GM18499 (cell line): Measurements from ENCODE around the gene ECI1.
"Not testable (repeated sequence)": the region's sequence is repeated elsewhere in the genome, so short reads cannot be mapped to it uniquely, and the experiment has no call there.

Experiments used
- ATAC-seq: cut with Tn5 transposase; IDR thresholded peaks from one replicate; pipeline ENCODE4 v1.9.1; 2021; ENCODE audit warnings: moderate number of reproducible peaks; ENCODE audit not compliant: insufficient read depth, unreplicated experiment

Gene ECI1

DNA sequence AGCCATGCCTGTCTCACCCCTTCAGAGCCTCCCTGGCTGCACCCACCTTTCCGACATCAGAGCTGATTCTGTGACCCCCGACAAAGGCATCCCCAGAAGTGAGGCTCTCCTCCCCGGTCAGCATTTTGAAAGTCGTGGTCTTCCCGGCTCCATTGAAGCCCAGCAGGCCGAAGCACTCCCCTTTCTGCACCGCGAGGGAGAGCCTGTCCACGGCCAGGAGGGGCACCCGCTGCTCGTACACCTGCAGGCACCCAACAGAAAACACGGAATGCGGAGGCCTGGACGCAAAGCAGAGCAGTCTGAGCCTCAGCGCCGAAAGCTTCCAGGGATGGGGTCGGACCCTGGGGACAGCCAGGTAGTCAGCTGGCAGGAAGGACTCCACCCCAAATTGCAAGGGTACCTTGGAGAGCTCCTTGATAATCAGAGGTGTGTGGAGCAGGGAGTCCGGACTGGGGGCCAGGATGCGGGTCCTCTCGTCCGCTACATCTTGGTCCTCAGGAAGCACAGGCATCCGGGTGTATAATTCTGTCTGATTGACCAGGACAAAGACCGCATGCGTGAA lies 29.7 kb upstream of the ECI1 start:
- no peak for ATAC-seq

DNA sequence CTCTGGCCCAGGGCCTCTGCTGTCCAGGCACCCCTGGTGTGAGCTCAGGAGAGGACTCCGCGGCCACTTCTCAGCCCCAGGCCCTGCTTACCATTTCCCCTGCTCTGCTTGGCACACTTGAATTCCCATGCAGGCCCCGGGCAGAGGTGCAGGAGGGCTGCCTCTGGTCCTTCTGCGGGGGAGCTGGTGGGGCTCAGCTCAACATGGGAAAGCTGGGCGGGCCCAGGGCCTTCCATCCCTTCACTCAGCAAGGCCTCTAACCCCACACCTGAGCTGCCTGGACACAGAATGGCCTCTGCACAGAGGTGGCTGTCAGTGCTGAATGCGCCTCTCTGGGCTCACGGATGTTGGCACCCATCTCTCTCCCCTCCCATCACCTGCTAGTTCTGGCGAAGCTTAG lies 29.1 kb upstream of the ECI1 start:
- ATAC-seq: no peak

DNA sequence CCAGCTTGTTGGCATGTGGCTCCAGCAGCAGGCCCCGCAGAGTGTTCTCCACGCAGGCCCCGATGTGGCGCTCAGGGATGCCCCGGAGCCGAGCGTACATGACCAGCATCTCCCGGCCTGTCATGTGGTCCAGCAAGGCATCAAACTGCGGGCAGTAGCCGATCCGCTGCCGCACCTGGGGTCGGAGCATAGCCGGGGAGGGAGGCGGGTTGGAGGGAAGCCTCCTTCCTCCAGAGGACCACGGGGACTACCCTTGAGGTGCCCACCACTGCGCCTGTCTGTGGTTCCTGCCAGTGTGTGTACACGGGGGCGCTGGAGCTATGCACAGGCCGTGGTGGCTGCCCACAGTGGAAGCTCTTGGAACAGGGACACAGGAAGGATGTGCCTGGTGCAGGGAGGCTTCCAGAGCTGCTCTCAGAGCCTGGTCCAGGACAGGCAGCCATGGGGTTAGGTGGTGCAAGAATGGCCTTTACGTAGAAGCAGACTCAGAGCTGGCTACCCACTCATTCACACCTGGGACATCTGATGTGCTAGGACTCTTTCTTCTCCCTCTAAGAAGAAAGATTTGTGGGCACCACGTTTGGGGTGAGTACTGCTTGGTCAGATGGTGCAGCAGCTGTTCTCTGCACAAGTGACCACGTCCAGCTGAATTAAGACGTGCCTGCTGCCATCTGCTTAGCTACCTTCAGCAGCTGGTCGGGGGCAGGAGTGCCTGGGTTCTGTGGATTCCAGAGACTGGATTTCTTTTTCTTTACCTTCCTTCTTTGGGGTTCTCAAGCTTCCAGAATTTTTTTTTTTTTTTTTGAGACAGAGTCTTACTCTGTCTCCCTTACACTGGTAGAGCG lies 27.8 kb upstream of the ECI1 start:
- ATAC-seq: no peak

DNA sequence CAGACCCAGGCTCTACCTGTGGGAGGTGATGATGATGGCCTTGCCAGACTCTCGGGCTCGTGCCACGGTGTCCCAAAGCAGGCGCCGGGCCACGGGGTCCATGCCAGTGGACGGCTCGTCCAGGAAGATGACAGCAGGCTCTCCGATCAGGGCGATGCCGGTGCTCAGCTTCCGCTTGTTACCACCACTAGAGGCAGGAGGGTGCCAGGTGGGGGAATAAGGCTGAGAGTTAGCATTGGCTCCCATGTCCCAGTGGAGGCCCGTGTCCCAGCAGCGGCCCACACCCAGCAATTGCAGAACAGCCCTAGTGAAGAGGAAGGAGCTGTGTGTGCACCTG lies 26.9 kb upstream of the ECI1 start:
- no peak for ATAC-seq

DNA sequence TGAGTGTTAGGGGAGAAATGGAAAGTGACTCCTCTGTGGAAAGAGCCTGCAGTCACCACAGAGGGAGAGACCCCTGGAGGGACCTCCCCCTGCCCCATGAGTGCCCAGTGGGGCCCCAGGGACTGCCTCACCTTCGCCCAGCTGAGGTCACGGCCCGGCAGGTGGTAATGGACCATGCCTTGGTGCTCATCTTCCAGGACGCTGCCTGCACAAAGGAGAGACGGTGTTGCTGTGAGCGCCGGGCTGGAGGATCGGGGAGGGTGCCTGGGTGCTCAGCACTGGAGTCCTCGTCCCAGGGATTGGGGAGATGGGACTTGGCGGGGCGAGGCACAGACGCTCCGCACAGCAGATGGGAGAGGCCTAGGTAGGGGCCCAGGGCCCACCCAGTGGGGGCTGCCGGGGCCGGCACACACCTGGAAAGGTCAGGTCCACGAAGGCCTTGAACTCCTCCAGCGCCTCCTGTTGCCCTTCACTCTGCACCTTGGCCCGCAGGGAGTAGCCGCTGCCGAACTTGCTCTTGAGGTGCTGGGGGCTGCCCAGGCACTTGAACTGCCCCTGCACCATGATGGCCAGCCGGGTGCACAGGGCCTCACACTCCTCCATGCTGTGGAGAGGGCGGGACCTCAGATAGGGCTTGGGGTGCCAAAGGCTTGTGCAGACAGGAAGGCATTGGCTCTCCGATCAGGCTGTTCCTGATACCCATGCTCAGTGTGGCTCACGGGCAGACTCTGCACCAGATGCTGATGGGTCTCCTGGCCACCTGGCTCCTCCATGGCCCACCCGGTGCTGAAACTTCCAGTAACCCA lies 26.3 kb upstream of the ECI1 start:
- no peak for ATAC-seq

DNA sequence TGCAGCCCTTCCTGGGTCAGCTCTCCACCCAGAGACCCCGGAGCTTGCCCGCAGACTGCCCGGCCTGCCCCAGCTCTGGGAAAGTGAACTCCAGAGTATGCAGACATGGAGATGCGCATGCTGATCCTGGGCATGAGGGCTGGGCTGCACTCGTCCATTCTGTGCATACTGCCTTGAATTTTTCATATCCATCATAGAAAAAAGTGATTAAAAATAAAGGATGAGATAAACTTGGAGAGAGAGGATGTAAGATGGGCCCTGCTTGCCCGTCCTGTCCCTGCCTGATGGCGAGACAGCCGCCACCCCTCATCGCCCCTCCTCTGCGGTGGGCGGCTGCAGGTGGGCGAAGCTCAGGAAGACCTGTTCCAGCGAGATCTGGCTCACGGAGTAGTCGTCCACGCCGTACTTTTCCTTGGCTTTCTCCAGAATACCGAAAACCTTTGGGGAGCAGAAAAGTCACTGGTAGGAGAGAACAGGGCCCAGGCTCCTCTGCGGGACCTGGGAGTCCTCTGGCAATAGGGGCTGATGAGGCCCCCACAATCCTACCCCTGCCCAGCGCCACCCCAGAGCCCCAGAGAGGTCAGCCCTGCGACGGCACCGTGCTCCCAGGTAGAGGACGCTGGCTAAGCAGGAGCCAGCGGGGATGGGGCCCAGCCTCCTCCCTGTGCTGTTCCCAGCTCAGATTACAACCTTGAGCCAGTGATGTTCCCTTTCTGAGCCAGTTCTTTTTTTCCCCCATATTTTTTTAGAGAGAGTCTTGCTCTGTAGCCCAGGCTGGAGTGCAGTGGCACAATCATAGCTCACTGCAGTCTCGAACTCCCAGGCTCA lies 25.2 kb upstream of the ECI1 start:
- no peak for ATAC-seq

DNA sequence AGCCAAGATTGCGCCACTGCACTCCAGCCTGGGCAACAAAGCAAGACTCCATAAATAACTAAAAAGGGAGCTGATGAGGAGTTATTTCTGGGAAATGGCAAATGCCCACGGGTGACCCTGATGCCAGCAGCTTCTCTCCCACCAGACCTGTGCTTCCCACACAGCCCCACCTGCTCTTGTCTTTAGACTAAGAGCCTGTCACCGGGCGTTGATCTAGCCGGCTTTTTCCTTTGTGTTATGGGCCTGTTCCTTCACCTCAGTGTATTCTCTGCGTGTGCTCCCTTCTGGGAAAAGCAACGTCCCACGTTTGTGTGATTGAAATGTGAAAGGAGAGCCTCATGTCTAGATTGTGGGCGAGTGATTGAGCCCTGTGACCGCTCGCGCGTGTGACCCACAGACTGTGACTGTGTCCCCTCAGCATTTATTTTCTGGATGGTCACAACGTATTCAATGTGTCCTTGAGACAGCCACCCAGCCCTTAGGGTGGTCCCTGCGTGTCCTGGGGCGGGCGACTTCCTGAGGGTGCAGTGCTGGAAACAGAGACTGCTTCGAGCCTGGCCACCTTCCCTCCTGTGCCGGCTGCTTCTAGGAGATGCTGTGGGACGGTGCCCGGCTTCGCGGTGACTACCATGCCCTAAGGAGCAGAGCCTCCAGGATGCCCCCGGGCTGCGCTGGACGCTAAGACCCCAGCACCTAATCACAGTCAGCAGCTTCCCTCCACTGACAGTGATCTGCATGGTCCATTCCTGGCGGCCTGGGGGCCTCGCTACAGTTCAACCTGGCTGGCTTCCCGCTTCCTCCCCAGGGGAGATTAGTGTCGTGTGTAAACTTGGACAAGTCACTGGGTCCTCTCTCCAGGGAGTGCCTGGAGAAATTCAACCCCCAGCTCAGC lies 24.3 kb upstream of the ECI1 start:
- no peak for ATAC-seq

DNA sequence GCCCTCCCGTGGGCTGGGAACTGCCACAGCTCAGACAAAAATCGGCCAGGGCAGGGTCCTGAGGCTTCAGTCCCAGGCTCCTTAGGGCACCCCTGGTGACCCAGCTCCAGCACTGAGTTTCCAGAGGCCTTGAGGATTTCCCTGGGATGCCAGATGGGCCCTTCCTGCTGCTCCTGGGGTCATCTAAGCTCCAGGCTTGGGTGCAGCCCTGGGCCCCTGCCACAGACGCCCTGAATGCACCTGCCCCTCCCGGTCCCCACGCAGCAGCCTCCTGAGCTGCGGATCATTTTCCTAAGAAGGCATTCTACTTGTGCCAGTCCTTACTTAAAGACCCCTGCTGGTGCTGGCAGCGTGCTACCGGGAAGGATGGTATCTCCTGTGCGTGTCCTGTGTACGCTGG lies 22.5 kb upstream of the ECI1 start:
- no peak for ATAC-seq

DNA sequence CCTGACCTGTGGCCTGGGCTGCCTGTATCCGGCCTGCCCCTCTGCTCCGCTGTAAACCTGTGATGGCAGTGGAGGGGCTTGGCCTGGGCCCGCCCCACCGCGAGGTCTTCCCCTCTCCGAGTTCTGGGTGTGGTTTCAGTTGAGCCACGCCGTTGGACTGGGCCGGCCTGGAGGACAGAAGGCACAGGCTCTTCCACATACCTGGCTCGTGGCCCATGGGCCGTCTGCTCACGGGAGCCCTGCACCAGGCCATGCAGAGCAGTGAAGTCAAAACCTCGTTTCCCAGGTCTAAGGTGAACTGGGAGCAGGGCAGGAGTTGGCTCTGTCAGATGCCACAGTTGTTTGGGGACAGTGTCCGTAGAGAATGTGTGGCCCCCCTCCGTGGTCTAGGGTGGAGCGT lies 22.1 kb upstream of the ECI1 start:
- no peak for ATAC-seq

DNA sequence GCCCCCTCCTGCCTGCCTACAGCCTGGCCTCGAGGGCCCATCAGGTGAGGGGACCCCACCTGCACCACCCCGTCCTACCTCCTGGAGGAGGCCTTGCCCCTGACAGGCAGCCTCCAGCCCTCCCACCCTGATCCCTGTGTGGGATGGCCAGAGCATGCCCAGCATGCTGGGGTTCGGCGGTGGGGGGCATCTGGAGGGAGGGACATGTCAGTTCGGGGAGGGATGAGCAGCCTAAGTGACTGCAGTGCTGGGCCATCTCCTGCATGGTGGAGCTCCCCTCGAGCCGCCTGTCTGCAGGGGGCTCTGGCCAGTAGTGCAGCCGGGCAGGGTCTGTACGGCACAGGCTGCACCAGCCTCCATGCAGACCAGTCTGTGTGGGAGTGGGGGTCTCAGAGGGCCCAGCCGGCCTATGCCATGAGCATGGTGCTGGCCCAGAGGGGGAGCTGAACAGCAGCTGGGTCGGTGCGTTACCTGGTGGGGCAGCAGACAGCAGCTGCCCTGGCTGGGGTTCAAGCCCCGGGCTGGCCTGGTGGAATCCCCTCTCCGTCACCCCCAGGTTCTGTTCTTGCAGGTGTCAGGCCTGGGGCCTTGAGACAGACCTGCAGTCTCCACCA lies 20.6 kb upstream of the ECI1 start:
- ATAC-seq: no peak

DNA sequence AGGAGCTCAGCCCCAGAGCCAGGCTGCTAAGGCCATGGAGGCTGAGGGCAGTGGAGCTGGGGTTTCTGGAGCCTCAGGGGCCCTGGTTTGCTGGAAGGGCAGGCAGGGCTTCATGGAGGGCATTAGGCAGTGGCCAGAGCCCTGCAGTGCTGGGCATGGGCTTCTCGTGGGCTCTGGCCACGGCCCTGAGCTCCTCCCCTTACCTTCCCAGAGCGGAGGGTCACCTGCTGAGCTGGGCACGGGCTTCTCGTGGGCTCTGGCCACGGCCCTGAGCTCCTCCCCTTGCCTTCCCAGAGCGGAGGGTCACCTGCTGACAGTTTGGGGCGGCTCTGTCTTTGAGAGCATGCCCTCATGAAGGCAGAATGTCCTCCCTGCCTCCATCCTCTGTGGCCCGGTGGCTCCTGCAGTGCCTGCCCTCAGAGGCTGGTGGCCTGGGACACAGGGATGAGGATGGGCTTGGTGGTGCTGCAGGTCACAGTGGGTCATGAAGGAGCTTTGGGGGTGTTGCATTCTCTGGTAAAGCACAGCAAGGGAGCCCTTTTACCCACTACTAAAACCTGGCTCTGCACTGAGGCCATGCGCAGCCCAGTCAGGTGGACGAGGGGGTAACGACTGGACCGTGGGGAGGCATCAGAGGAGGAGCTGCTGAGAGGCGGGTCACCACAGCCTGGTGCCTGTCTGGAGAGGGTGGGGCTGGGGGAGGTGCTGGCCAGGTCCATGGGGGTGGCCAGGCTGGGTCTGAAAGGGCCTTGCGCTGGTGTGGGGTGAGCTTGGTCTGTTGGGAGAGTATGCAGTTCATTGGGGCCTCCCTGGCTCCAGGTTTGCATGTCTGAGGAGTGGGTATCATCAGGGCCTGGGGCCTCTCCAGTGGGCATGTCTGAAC lies 19.4 kb upstream of the ECI1 start:
- ATAC-seq: no peak

DNA sequence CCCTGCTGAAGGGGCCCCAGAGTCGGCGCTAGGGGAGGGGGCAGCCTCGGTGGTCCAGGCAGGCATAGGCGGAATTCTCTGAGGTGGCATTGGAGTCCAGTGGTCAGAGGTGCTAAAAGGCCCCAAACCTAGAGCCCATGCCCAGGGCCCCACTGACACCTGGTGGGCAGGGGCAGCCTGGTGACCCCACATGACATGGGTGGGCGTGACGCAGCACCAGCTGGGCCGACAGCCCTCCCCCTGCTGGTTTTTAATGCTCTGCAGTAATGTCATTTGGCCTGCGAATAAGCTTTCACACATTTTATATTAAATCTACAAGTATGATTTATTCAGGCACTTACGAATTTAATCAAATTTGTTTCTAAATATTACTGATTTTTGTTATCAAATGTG lies 18.7 kb upstream of the ECI1 start:
- ATAC-seq: no peak

DNA sequence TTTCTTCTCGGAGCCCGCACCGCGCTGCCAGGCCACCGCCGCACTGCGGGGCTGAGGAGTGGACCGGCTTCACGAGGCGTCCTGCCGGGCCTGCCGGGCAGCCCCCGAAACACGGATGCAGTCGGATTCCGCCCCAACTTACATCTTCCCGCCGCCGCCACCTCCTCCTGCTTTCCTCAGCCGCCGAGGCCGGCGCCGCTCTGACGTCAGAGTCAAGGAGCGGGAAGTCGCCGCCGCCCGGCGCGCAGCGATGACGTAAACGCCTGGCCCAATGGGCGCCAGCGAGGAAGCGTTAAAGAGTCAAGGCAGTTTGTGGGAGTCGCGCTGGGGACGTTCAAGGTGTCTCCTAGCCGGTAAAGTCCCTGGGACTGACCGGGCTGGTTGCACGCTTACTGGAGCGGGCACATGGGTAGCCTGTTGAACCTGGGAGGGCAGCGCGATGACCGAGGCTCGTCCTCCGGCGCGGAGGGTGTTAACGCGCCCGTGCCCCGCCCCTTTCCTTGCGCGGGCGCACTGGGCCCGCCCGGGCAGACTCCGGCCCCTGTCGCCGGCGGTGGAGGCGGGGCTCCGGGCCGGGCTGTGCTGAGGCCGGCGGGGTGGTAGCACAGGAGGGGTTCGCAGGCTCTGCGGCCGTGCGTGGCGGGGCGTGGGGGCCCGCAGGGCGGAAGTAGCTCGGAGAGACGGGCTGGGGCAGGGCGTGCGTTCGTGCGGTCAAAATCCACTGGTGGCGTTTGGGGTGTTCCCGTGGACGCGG lies 16.7 kb upstream of the ECI1 start, which contains the start of gene RNPS1:
RNPS1 (minus strand) TSS at position 214 of the 754 bp plus-strand sequence. CDS start 3,483 bp downstream, outside the sequence.
- peak; percentile 42 for ATAC-seq

DNA sequence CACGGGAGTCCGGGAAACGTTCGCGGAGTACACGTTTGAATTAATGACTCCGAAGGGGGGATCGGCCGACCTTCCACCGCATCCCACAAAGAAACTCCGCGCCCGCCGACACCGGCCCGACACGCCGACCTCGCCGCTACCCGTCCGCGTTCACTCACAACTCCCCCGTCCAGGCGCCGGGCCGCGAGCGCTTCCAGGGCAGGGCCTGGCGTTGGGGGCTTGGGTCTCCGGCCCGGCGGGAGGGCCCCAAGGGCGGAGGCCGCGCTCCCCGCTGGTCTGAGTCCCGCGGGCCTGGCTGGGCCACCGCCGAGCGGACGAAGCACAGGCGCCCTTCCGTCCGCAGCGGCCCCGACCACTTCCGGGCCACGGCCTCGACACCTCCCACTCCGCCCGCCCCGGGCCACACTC lies 16.1 kb upstream of the ECI1 start:
- ATAC-seq: peak; percentile 29

DNA sequence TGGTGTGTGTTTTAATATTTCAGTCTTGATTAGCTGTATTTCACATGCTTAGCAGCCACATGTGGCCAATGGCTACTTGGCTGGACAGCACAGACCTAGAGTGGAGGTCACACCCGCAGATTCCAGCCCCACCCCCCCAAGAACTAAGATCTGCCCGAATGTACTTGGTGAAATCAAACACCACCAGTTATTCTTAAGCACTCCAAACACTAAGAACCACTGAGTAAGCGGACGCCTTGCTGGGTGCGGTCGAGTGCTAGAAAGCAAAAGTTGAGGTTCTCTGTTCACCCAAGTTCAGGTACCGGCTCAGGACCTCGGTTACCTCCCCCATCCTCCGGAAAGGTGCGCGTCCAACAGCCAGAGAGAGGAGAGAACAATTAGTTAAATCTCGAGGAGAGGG lies 15.5 kb upstream of the ECI1 start:
- not testable (repeated sequence) for ATAC-seq

DNA sequence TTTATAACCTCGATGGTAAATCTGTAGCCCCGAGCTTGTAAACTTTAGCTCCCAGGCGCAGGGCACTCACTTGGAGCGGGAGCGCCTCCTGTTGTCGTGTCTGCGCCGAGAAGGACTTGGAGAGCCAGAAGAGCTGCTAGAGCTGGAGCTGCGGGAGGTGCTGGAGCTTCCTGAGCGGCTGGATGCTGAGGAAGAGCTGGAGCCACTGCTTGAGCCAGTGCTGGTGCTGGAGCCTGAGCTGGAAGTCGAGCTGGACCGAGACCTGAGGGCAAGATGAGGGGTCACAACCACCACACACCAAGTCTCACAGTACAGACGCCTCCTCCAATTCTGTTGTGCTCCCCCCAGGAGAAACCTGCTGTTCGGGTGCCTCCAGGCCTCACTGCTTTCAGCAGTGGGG lies 11.6 kb upstream of the ECI1 start:
- ATAC-seq: not testable (repeated sequence)

DNA sequence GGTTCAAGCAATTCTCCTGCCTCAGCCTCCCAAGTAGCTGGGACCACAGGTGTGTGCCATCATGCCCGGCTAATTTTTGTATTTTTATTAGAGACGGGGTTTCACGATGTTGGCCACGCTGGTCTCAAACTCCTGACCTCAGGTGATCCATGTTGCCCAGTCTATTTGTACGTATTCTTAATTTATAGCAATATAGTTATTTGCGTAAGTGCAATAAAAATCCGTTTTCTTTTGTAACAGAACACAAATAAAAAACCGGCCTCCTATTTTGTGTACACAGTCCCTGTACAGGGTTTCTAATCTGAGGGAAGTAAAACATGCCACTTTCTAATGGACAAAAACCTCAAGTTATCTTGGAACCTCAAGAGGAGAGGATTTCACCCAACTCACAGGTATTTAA lies 8.9 kb upstream of the ECI1 start:
- no peak for ATAC-seq
